ENCODE measurements around the gene ABLIM1. TPM values are rescaled to one million over a fixed set of nuclear protein-coding genes. Genes with fewer than 3 reads are reported as not detected.

ABLIM1 gene
- total RNA-seq, 2 donors from 2014 or later: 359 to 404 TPM

DNA sequence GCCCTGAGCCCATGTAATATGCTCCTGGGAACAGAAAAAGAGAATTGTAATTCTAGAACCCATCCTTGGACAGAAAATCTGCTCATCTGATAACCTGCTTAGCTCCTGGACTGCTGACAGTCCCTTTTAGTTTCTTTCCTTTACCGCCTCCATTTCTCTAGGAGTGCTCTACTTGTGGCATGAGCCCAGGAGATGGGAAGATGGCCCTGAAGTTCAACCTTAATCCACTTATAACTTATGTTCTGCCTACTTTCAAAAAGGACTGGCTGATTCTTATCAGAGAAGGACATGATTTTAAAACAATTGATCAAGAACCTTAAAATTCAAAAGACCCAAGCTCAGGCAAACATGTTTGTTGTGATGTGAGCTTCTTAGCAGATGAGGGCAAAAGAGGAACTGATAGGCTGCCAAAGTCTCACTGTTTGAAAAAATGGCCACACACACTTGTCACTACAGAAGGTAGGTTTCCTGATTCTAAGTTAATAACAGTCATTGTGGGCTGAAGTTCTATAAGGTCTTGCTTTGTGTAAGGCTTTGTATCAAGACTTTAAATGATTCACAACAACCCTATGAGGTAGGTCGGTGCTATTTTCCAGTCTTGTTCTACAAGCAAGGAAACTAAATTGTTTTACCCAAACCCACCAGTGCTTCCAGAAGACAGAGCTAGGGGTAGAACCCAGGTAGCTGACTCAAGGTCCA, 159.5 kb downstream of the ABLIM1 start:
- DNase-seq (ENCODE audit: low spot score): no peak
- Histone ChIP-seq H3K4me3 (no peak overlapping the region), H3K27me3 (no peaks in the 10 kb centered on the region), H3K36me3 (peaks cover 21% of the 10 kb centered on the region), H3K27ac (no peak overlapping the region), H3K4me1 (peaks cover 0 to 29% of the 10 kb centered on the region in 2 donors), H3K9me3 (no peaks in the 10 kb centered on the region)
- TF ChIP-seq, protein P1, sequence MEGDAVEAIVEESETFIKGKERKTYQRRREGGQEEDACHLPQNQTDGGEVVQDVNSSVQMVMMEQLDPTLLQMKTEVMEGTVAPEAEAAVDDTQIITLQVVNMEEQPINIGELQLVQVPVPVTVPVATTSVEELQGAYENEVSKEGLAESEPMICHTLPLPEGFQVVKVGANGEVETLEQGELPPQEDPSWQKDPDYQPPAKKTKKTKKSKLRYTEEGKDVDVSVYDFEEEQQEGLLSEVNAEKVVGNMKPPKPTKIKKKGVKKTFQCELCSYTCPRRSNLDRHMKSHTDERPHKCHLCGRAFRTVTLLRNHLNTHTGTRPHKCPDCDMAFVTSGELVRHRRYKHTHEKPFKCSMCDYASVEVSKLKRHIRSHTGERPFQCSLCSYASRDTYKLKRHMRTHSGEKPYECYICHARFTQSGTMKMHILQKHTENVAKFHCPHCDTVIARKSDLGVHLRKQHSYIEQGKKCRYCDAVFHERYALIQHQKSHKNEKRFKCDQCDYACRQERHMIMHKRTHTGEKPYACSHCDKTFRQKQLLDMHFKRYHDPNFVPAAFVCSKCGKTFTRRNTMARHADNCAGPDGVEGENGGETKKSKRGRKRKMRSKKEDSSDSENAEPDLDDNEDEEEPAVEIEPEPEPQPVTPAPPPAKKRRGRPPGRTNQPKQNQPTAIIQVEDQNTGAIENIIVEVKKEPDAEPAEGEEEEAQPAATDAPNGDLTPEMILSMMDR (IDR thresholded peaks at IDR 0.05): no peak

DNA sequence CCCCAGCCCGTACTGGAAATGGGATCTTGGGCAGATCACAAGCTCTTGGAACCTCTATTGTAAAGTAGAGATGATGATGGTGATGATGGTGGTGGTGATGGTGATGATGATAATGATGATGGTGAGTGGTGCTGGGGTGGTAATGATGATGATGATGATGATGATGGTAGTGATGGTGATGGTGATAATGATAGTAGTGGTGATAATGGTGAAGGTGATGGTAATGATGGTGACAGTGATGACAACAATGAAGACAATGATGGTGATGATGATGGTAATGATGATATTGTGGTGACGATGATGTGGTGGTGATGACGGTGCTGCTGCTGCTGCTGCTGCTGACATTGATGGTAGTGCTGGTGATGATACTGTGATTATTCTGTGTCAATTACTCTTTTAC, 162.8 kb downstream of the ABLIM1 start:
- no peak overlapping the region for H3K4me3 ChIP-seq
- no peak for DNase-seq (ENCODE audit: low spot score)
- H3K9me3 ChIP-seq: no peaks in the 10 kb centered on the region
- TF ChIP-seq, protein P1 (IDR thresholded peaks at IDR 0.05): no peak
- no peaks in the 10 kb centered on the region for H3K27me3 ChIP-seq
- no peak overlapping the region for H3K27ac ChIP-seq
- H3K36me3 ChIP-seq: peaks cover 35% of the 10 kb centered on the region
- peaks cover 0 to 41% of the 10 kb centered on the region in 2 donors for H3K4me1 ChIP-seq

DNA sequence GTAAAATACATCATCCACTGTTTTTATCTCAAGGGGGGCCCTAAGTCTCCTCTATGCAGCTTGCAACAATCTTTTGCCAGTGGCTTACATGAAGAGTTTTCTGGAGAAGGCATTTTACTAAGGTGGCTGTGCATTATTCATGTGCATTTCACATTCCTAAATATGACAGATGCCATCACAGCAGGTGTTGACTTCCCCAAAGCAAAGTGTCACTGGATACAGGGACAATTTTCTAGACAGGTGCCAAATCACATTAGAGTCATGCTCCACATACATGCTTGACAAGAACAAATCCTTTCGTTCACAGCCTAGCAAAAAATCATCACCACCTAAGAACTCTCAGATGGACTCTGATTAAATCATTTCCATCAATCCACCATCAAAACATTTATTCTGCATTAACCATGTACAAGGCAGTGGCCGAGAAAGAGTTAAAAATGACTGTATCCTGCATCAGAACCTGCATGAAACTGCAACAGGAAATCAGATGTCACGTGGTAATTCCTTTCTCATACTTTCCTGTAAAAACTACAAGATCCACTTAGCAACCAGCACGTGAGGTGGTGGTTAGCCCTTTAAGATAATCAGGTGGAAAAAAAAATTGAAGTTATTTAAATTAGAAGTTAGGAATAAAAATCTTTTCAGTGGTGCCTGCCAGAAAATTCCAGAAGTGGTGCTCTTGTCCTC, 165.6 kb downstream of the ABLIM1 start:
- H3K4me1 ChIP-seq: peaks cover 0 to 45% of the 10 kb centered on the region in 2 donors

DNA sequence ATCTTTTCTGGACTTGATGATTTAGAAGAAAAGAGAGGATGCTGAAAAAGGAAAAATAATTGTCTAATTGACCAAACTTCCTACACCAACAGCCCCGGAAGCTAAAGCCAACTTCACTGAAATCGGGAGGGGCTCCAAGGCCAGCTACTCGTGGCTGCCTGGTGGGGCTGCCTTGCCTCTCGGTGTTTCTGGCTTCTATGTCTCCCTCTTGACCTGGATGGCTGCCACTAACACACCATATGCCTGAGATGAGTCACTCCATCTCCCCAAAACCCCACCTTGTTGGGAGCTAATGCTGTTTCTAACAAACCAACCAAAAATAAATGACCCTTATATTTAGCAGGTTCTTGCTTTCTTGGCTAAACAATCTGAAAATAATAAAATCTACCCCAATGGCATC, 166.1 kb downstream of the ABLIM1 start:
- H3K36me3 ChIP-seq: peaks cover 54% of the 10 kb centered on the region
- H3K4me1 ChIP-seq: peaks cover 0 to 46% of the 10 kb centered on the region in 2 donors
- H3K9me3 ChIP-seq: no peaks in the 10 kb centered on the region

More for the DNA sequence above, 165.6 kb downstream of the ABLIM1 start:
- Histone ChIP-seq H3K27ac (peak overlapping the region; percentile 44 to 62), H3K4me3 (no peak overlapping the region), H3K9me3 (no peaks in the 10 kb centered on the region), H3K27me3 (no peaks in the 10 kb centered on the region), H3K36me3 (peaks cover 52% of the 10 kb centered on the region)
- TF ChIP-seq, protein P1 (IDR thresholded peaks at IDR 0.05): no peak
- no peak for DNase-seq (ENCODE audit: low spot score)

DNA sequence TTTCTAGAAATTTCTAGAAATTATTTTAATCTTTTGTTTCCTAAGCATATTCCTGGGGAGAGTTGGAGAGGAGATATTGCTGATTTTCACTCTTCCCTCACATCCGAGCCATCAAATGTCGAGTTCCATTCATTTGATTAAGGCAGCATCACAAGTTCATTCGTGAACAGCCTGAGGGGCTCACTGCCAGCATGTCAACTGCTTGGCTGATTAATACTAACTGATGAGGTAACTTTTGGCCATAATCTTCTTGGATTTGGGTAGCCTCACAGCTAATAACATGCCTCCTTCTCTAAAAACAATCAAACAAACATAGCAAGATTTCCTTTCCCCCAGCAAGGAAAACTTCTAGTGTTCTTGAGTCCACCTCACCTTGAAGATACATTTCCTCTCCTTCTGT, 166.7 kb downstream of the ABLIM1 start:
- H3K9me3 ChIP-seq: no peaks in the 10 kb centered on the region
- no peaks in the 10 kb centered on the region for H3K27me3 ChIP-seq
- DNase-seq (ENCODE audit: low spot score): peak; percentile 69
- no peak overlapping the region for H3K4me3 ChIP-seq
- H3K36me3 ChIP-seq: peaks cover 56% of the 10 kb centered on the region
- TF ChIP-seq, protein P1 (IDR thresholded peaks at IDR 0.05): no peak
- H3K27ac ChIP-seq: peak overlapping the region; percentile 44 to 62
- peaks cover 0 to 46% of the 10 kb centered on the region in 2 donors for H3K4me1 ChIP-seq

More for the DNA sequence above, 166.1 kb downstream of the ABLIM1 start:
- no peaks in the 10 kb centered on the region for H3K27me3 ChIP-seq
- no peak overlapping the region for H3K4me3 ChIP-seq
- TF ChIP-seq, protein P1 (IDR thresholded peaks at IDR 0.05): no peak
- DNase-seq (ENCODE audit: low spot score): peak; percentile 60
- peak overlapping the region; percentile 44 to 62 for H3K27ac ChIP-seq
